Gastroesophageal sphincter (tissue), 4 donors: ENCODE data around the gene RNU7-1. TPM values are rescaled to one million over a fixed set of nuclear protein-coding genes. Genes with fewer than 3 reads are reported as not detected.

ENCODE experiments used
- ATAC-seq: fragments of 150-250 bp; one replicate; pipeline ENCODE4 v1.9.1; 2016; ENCODE audit warnings: mild to moderate bottlenecking, moderate library complexity
- H3K27ac ChIP-seq, 4 donors: fragments of 200-600 bp; sonication (generic) in 3 of 4; 1 replicate in 3 of 4; 2 replicates in 1 of 4; pipeline ENCODE4 v1.5.1; 2016 to 2019
- H3K27me3 ChIP-seq: fragments of 200-600 bp; sonication (generic); one replicate; pipeline ENCODE4 v1.5.1; 2019
- H3K36me3 ChIP-seq, 2 donors: fragments of 200-600 bp; sonication (generic); one replicate each; pipeline ENCODE4 v1.5.1; 2019; ENCODE audit warnings: control low read depth in 1 of 2
- H3K4me1 ChIP-seq, 3 donors: fragments of 200-600 bp; sonication (generic); 1 replicate in 2 of 3; 2 replicates in 1 of 3; pipeline ENCODE4 v1.5.1; 2016 to 2019; ENCODE audit warnings: control low read depth in 2 of 3
- H3K4me3 ChIP-seq, 2 donors: fragments of 200-600 bp; sonication (generic); one replicate each; pipeline ENCODE4 v1.5.1; 2019; ENCODE audit warnings: mild to moderate bottlenecking in 1 of 2, moderate library complexity in 1 of 2
- H3K9me3 ChIP-seq, 3 donors: fragments of 200-600 bp; sonication (generic); one replicate each; pipeline ENCODE4 v1.5.1; 2017 to 2019; ENCODE audit warnings: control low read depth in 2 of 3
- CTCF ChIP-seq, 4 experiments: fragments of 200-600 bp in 2 of 4; fragments of 450-650 bp in 2 of 4; sonication (generic) in 1 of 4; IDR thresholded peaks; one replicate each; pipeline ENCODE4 v1.5.1; 2017 to 2019; ENCODE audit warnings: antibody characterized with exemption in 4 of 4, mild to moderate bottlenecking in 2 of 4, moderate library complexity in 2 of 4
- EP300 ChIP-seq: sonication (generic); formaldehyde crosslinking; IDR thresholded peaks from one replicate; pipeline ENCODE4 v1.6.1; 2017; ENCODE audit warnings: antibody characterized with exemption, mild to moderate bottlenecking
- POLR2A ChIP-seq, 2 donors: fragments of 450-650 bp; IDR thresholded peaks; one replicate each; pipeline ENCODE4 v1.6.1; 2017; ENCODE audit warnings: antibody characterized with exemption in 2 of 2, mild to moderate bottlenecking in 2 of 2, moderate library complexity in 1 of 2
- POLR2AphosphoS5 ChIP-seq: sonication (generic); formaldehyde crosslinking; IDR thresholded peaks from one replicate; pipeline ENCODE4 v1.6.1; 2017; ENCODE audit warnings: antibody characterized with exemption
- WGBS, 2 donors: methylation state at CpG; one replicate each; pipeline ENCODE4 v1.1.5; 2018; ENCODE audit warnings: low coverage in 1 of 2; 5-methylcytosine and 5-hydroxymethylcytosine counted together
- total RNA-seq, 4 donors: library from RNA; depleted of rRNA; stranded (reverse); fragments of >200 nt; gene quantifications; one replicate each; pipeline ENCODE4 v1.1.0, GENCODE V29; 2016

RNU7-1 gene
- total RNA-seq, 4 donors from 2014 or later, result not detected

GRCh38 chr12:6921539-6921938, 22.1 kb upstream of the RNU7-1 start:
- no peaks in the 10 kb centered on the region for H3K27me3 ChIP-seq
- TF ChIP-seq POLR2A (IDR thresholded peaks at IDR 0.05) (no peak), EP300 (no peak), CTCF (IDR thresholded peaks at IDR 0.05) (no peak), POLR2AphosphoS5 (no peak)
- H3K4me1 ChIP-seq, result peaks cover 9 to 33% (median 16%) of the 10 kb centered on the region in 3 donors
- H3K27ac ChIP-seq, result no peak overlapping the region
- peaks cover 0 to 73% of the 10 kb centered on the region in 2 donors for H3K36me3 ChIP-seq
- H3K4me3 ChIP-seq, result no peak overlapping the region
- H3K9me3 ChIP-seq, result no peaks in the 10 kb centered on the region
- WGBS, 2 donors, result 69 to 74% methylated on average over 3 to 5 of the region's 7 CpGs
- ATAC-seq, result no peak

- peak overlapping the region in 2 of 4 donors; percentile 19 to 31 for H3K27ac ChIP-seq
- H3K36me3 ChIP-seq, result peaks cover 0 to 66% of the 10 kb centered on the region in 2 donors
- WGBS, 2 donors, result 62 to 87% methylated on average over 3 of the region's 9 CpGs
- peaks cover 9 to 40% (median 19%) of the 10 kb centered on the region in 3 donors for H3K4me1 ChIP-seq
- TF ChIP-seq EP300 (no peak), CTCF (IDR thresholded peaks at IDR 0.05) (no peak), POLR2AphosphoS5 (no peak), POLR2A (IDR thresholded peaks at IDR 0.05) (no peak)
- H3K27me3 ChIP-seq, result no peaks in the 10 kb centered on the region
- no peak overlapping the region for H3K4me3 ChIP-seq
- no peak for ATAC-seq
- no peaks in the 10 kb centered on the region for H3K9me3 ChIP-seq
Measured at GRCh38 chr12:6921996-6922946, 21.3 kb upstream of the RNU7-1 start.

GRCh38 chr12:6923003-6923732, 20.4 kb upstream of the RNU7-1 start:
- Histone ChIP-seq H3K4me3 (no peak overlapping the region), H3K27me3 (no peaks in the 10 kb centered on the region), H3K36me3 (peaks cover 0 to 57% of the 10 kb centered on the region in 2 donors), H3K9me3 (no peaks in the 10 kb centered on the region), H3K4me1 (peaks cover 9 to 40% (median 19%) of the 10 kb centered on the region in 3 donors), H3K27ac (peak overlapping the region in 3 of 4 donors; percentile 19 to 100 (median 97))
- no peak for ATAC-seq
- no peak for TF ChIP-seq CTCF (IDR thresholded peaks at IDR 0.05)
- TF ChIP-seq POLR2AphosphoS5, result no peak
- 51 to 73% methylated on average over 7 to 8 of the region's 10 CpGs for WGBS, 2 donors

GRCh38 chr12:6923851-6924250, 19.8 kb upstream of the RNU7-1 start:
- no peak for ATAC-seq
- Histone ChIP-seq H3K9me3 (no peaks in the 10 kb centered on the region), H3K36me3 (peaks cover 0 to 50% of the 10 kb centered on the region in 2 donors), H3K4me3 (no peak overlapping the region), H3K27ac (peak overlapping the region in 3 of 4 donors; percentile 91 to 100 (median 97)), H3K4me1 (peaks cover 9 to 43% (median 19%) of the 10 kb centered on the region in 3 donors), H3K27me3 (no peaks in the 10 kb centered on the region)
- WGBS, 2 donors, result 20 to 52% methylated on average over 1 to 5 of the region's 6 CpGs
- TF ChIP-seq POLR2A (IDR thresholded peaks at IDR 0.05), result no peak
- no peak for TF ChIP-seq POLR2AphosphoS5
- TF ChIP-seq CTCF (IDR thresholded peaks at IDR 0.05), result no peak
- no peak for TF ChIP-seq EP300
